GM19438 (cell line): ENCODE measurements around the gene AHRR.
"Not testable (repeated sequence)": the region's sequence is repeated elsewhere in the genome, so short reads cannot be mapped to it uniquely, and the experiment has no call there.

Source experiments
- ATAC-seq: cut with Tn5 transposase; IDR thresholded peaks from one replicate; pipeline ENCODE4 v1.9.1; 2021; ENCODE audit warnings: low read depth; ENCODE audit not compliant: unreplicated experiment

The AHRR gene

GRCh38 chr5:466661-467310 lies 145.3 kb downstream of the AHRR start:
- ATAC-seq = no peak

- no peak for ATAC-seq
Measured at GRCh38 chr5:468401-468800, 146.9 kb downstream of the AHRR start.

- ATAC-seq = no peak
Measured at GRCh38 chr5:469752-470483, 148.4 kb downstream of the AHRR start.

- no peak for ATAC-seq
Measured at GRCh38 chr5:470961-471749, 149.6 kb downstream of the AHRR start.

GRCh38 chr5:471750-472058 lies 150.2 kb downstream of the AHRR start:
- no peak for ATAC-seq

- peak; percentile 18 for ATAC-seq
Measured at GRCh38 chr5:472076-472655, 150.7 kb downstream of the AHRR start.

- peak; percentile 52 for ATAC-seq
Measured at GRCh38 chr5:472656-473550, 151.4 kb downstream of the AHRR start.

GRCh38 chr5:473551-474192 lies 152.2 kb downstream of the AHRR start:
- peak; percentile 15 for ATAC-seq

GRCh38 chr5:474232-474839 lies 152.8 kb downstream of the AHRR start:
- not testable (repeated sequence) for ATAC-seq

- no peak for ATAC-seq
Measured at GRCh38 chr5:474840-475661, 153.5 kb downstream of the AHRR start.

- ATAC-seq = no peak
Measured at GRCh38 chr5:475704-476101, 154.2 kb downstream of the AHRR start.

- no peak for ATAC-seq
Measured at GRCh38 chr5:476102-476813, 154.7 kb downstream of the AHRR start.

- ATAC-seq = no peak
Measured at GRCh38 chr5:476814-477175, 155.3 kb downstream of the AHRR start.

- no peak for ATAC-seq
Measured at GRCh38 chr5:477247-477646, 155.7 kb downstream of the AHRR start.

GRCh38 chr5:477871-478270 lies 156.4 kb downstream of the AHRR start:
- no peak for ATAC-seq

GRCh38 chr5:478369-478981 lies 157.0 kb downstream of the AHRR start:
- ATAC-seq = no peak

- no peak for ATAC-seq
Measured at GRCh38 chr5:478982-479535, 157.5 kb downstream of the AHRR start.
